ENCODE measurements around the gene SNX22.

GRCh38 chr15:64161688-64162477, 10.4 kb downstream of the SNX22 start:
- no peak for TF ChIP-seq POLR2A (IDR thresholded peaks at IDR 0.05)
- TF ChIP-seq, protein P1, sequence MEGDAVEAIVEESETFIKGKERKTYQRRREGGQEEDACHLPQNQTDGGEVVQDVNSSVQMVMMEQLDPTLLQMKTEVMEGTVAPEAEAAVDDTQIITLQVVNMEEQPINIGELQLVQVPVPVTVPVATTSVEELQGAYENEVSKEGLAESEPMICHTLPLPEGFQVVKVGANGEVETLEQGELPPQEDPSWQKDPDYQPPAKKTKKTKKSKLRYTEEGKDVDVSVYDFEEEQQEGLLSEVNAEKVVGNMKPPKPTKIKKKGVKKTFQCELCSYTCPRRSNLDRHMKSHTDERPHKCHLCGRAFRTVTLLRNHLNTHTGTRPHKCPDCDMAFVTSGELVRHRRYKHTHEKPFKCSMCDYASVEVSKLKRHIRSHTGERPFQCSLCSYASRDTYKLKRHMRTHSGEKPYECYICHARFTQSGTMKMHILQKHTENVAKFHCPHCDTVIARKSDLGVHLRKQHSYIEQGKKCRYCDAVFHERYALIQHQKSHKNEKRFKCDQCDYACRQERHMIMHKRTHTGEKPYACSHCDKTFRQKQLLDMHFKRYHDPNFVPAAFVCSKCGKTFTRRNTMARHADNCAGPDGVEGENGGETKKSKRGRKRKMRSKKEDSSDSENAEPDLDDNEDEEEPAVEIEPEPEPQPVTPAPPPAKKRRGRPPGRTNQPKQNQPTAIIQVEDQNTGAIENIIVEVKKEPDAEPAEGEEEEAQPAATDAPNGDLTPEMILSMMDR (IDR thresholded peaks at IDR 0.05) = no peak

Data from ovary (tissue), 3 donors.